NCI-H774 (cell line): ENCODE measurements around the gene ATMIN.

ENCODE experiments used
- DNase-seq: peaks from one replicate; lab custom pipeline; 2025; lab: John Stamatoyannopoulos, UW

The ATMIN gene

DNA sequence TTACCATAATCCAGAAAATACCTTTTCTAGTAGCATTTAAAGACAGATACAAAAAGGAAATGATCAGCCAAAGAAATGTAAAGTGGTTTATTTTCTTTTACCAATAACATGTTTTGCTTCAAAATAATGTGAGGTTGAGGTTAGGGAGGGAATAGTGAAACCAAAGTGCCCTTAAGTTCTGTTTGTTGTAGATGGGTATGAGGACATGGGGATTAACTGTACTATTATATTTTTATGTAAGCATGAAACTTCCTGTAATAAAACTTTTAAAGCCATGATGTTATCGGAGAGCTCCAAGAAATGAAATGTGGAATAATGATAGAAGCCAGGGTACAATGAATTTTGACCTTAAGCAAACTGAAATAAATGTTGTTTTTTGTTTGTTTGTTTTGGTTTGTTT lies 31.5 kb downstream of the ATMIN start:
- no peak for DNase-seq

DNA sequence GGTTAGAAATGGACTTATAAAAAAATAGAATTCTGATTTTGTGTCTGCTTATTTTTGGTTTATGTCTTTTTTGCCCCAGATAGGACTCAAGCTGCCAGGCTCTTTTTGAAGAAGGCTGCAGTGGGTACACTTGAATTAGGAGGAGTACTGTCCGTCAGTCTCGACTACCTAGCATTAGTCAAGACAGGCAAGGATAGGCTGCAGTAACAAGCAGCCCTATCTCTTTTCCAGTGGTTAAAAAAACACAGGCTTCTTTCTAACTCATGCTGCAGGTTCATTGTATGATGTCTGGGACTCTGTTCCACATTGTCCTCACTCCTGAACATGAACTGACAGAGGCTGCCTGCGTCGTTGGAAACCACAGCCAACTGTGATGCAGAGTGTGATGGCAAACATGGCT lies 33.4 kb downstream of the ATMIN start:
- DNase-seq: no peak

DNA sequence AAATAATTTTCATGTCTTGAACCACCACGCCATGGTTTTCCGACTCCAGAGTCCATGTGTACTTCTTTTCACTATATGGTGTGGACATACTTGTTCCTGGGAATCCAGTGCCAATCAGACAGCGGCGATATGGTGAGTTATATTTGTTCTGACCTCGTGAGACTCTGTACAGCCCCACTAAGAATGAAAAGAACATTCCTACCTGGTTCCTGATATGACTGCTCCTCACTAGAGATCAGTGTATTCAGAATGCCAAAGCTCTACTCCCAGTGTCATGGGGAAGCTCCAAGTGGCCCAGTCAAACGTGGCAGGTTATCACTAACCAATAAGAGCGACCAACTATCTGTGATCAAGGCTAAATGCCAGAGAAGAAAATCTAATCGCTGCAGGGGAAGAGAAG lies 35.3 kb downstream of the ATMIN start:
- DNase-seq: no peak

DNA sequence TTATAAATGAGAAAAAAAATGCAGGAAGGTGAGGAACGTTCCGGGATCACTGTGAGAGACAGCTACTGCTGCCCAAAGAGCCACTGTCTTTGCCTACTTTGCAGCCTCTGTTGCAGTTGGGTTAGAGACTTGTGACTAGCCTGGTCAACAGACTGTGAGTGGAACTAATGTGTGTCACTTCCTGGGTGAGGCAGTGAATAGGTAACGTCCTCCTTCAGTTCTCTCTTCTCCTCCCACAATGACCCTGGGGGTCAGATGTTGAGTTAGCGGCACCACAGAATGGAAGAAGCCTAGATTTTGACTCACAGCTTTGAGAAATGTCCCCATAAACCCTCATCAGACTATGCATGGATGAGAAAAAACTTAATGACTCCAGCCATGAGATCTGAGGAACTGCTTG lies 36.2 kb downstream of the ATMIN start:
- DNase-seq: no peak

DNA sequence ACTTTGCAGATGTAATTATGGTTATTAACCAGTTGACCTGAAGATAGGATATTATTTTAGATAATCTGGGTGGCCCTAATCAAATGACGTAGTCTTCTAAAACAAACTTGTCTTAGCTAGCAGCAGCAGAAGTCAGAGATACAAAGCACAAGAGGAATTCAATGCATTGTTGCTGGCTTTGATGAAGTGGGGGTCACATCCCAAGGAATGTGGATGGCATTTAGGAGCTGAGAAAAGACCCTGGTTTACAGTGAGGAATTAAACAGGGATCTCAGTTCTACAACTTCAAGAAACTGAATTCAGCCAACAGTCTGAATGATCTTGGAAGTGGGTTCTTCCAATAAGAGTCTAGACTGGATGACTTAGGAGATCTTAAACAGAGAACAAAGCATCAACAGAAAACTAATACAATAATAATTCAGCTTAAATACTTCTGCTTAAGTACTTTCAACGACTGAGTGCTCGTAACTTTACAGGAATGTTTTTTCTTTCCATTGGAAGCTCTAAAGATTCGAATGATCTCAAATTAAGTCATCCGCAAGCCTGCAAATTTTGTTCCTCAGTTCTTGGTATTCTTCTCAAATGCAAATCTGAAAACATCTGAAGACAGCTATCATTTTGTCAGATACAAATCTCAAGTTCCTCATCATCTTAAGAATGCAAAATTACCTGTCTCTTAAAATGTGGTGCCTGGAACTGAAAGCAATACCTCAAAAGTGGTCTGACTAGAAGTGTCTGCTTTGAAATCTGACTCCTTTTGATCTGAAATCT lies 38.1 kb downstream of the ATMIN start:
- DNase-seq: no peak

DNA sequence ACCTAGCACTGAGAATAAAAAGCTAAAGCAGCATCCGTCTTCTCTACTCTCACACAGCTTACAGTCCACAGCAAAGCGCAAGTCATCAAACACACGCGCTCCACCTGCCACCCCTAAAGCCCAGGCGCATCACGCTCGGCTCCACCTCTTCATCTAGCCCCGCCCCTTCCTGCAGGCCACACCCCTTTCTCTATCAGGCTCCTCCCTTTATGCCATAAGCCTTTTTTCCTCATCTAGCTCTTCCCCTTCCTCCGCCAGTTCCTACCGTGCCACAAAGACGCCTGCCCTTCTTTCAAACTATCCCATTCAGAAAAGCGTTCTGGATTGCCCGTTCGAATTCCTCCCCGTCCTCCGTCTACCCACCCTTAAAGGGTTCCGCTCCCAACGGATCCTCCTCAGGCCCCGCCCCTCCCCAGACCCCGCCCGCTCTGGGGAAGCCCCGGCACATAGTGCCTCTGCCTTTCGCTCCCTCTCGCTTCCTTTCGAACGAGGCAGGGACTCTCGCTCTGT lies 41.0 kb downstream of the ATMIN start:
- peak; percentile 65 for DNase-seq

DNA sequence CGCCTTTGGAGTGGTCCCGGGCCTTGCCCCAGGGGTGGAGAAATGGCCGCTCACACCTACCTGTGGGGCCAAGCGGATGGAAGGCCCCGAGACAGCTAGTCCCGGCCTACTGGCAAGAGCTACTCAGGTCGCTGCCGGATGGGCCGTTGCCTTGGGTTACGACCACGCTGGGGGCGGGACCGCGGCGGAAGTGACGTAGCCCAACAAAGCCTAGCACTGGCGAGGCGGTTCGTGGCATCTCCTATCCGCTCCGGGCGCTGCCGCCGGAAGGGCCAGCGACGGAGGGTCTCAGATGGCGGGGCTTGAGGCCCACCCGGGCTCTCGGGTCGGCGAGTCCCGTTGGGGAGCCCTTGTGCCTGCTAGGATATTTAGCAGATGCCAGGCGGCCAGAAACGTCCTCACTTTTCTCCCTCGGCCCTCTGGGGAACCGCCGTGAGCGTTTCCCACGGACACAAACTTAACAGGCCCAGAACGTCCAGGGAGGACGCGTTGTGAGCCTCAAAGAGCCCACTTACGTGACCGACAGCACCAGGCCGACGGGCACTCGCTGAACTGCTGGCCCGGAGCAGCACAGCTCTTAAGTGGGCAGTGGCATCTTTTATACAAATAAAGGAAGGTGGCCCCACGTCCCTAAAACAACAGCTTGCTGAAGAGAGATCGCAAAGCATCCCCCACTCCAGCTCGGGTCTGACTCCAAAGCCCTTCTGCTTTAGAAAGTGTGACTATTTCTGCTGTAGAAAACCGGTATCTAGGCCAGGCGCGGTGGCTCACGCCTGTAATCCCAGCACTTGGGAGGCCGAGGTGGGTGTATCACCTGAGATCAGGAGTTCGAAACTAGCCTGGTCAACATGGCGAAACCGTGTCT lies 41.7 kb downstream of the ATMIN start, which contains the start of gene C16orf46:
Gene C16orf46, minus strand, starts transcription at position 163 of the 865 bp plus-strand sequence. CDS start 13,283 bp downstream, outside the sequence.
- peak; percentile 72 for DNase-seq

DNA sequence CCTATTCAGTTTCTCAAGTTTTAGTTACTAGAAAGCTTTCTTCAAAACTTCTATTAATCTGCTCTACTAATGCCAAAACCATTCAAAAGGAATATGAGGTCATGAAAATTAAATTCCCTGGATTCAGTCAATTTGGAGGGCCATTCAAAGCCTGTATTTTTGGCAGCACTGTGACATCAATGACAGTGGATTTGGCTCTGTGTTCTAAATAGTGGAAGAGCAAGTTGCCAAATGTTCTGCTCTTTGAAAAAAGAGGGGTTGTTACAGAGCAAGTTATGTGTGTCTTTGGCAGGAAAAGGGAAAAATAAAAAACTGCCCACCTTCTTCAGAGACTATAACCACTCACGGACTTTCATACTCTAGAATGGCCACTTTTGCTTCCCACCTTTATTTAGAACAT lies 44.6 kb downstream of the ATMIN start:
- no peak for DNase-seq

DNA sequence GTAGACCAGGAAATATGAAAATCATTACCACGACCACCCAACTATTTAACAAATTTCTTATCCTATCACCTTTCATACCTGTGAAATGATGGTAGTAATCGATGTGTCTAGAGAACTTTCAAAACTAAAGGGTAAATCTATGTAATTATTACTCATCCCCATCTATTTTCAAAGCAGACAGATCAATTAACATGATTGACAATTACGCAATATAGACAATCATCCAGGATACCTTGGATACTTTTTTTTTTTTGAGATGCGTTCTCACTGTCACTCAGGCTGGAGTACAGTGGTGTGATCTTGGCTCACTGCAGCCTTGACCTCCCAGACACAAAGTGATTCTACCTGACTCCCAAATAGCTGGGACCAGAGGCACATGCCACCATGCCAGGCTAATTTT lies 45.4 kb downstream of the ATMIN start:
- DNase-seq: no peak

DNA sequence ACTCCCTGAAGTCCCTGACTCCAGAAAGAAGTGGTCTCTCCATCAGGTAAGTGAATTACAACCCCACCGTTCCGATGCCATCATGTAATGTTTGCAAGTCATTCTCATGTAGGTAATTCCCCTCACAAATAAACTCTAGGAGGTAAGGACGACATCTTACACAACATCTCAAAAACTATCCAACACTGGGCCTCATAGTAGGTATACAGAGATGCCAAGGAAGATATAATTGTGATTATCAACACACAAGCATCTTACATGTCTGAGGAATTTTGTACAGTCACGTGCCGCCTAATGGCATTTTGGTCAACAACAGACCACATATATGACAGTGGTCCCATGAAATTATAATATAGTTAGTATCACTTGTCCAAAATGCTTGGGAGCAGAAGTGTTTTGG lies 53.2 kb downstream of the ATMIN start:
- DNase-seq: no peak

DNA sequence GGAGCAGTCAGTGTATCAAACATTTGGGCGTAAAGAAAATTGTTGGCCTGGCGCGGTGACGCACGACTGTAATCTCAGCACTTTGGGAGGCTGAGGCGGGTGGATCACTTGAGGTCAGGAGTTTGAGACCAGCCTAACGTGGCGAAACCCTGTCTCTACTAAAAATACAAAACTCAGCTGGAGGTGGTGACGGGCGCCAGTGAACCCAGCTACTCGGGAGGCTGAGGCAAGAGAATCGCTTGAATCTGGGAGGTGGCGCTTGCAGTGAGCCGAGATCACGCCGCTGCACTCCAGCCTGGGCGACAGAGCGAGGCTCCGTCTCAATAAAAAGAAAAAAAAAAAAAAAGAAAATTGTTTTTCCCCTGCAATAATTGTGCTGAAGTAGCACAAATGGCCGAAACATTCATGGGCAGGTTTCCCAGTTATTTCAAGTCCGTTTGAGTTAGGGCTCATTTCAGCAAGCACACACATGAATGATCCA lies 59.2 kb downstream of the ATMIN start:
- DNase-seq: no peak

DNA sequence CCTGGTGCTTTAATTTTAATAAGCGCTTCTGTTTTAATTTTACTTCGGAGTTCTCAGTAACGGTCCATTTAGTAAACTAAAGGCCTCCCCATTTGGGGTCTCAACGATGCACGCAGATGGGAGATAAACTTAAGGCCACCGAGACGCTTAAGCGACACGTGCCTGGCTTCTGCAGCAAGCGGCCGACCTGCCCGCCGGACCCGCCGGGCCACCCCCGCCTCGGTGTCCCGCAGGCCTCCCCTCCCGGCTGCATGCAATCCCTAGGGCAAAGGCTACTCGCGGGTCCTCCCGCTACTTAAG lies 60.0 kb downstream of the ATMIN start:
- no peak for DNase-seq

DNA sequence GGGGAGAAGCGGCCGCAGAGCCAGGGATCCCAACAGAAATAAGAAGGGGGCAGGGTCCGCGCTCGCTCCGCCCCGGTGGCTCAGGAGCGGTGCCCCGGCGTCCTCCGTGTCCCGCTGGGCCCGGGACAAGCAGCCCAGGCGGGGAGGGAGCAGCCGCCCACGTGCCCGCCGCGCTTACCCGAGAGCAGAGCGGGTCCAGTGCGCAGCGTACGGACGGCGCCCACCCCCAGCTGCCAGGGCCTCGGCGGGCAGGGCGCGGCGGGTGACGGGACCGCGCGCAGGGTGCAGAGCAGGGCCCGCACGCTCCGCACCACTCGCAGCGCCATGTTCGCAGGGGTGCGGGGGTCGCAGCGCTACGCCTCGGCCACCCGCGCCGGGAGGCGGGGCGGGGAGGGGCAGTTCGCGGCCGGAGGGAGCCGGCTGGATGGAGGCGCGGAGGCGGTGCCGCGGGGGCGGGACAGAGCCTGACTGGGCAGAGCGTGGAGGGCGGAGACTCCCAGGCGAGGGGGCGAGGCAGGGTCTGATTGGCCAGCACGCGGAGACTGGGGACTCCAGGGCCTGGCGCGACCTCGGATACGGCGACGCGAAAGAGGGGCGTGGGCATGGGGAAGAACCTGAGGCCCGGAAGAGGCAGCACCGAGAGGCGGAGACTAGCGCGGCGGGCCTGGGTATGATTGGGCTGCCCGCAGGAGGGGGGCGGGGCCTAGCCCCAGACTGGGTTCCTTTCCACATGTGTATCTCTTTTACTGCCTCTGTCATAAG lies 60.5 kb downstream of the ATMIN start, which contains the start of gene GCSH:
Gene GCSH, minus strand, starts transcription at position 443 of the 762 bp plus-strand sequence. Its CDS starts 117 bp downstream, at position 326.
- peak; percentile 87 for DNase-seq

DNA sequence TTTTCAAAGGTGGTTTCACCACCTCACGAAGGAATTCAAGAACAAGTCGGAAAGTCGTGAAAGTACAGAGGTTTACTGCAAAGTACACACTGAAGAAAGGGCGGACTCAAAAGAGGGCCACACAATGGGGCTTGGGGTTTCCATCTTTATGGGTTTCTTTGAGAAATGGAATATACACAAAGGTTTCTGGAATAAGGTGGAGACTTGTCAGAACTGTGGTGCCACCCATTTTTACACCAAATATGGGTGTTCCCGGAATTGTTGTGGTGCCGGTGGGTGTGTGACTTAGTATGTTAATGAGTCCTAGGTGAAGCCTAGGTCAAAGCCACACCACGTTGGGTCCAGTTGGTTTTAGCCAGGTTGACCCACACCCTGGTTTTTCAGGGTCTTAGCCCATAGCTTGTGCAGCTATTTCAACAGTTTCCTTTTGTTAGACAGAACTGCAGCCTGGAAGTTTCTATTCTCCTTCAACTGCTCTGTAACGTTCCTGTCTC lies 61.1 kb downstream of the ATMIN start:
- DNase-seq: no peak
